Mesenchymal stem cell (in vitro differentiated cells and primary cell): ENCODE data around the gene GRHL1.

Experiments used
- DNase-seq: peaks from one replicate; pipeline ENCODE4 v3.0.0-alpha.2; 2013
- H2AFZ ChIP-seq: one replicate; pipeline ENCODE4 v1.6.1; 2013; ENCODE audit warnings: low read depth, mild to moderate bottlenecking, control low read depth, inconsistent platforms, low read length, moderate library complexity
- H2AK5ac ChIP-seq: 2 replicates; pipeline ENCODE4 v1.6.1; 2013; ENCODE audit warnings: low read length, moderate library complexity, mild to moderate bottlenecking, inconsistent platforms; ENCODE audit not compliant: severe bottlenecking
- H2BK120ac ChIP-seq: one replicate; pipeline ENCODE4 v1.6.1; 2013; ENCODE audit warnings: low read depth, mild to moderate bottlenecking, inconsistent platforms, low read length, moderate library complexity
- H2BK12ac ChIP-seq, 2 experiments: one replicate each; pipeline ENCODE4 v1.6.1; 2013; ENCODE audit warnings: inconsistent platforms in 2 of 2, low read length in 2 of 2, mild to moderate bottlenecking in 2 of 2, moderate library complexity in 2 of 2, control low read depth in 1 of 2
- H2BK15ac ChIP-seq: one replicate; pipeline ENCODE4 v1.6.1; 2013; ENCODE audit warnings: mild to moderate bottlenecking, low read depth, inconsistent platforms; ENCODE audit not compliant: poor library complexity, severe bottlenecking
- H2BK5ac ChIP-seq: 2 replicates; pipeline ENCODE4 v1.6.1; 2013; ENCODE audit warnings: low read depth, mild to moderate bottlenecking, low read length, control low read depth, inconsistent platforms; ENCODE audit not compliant: poor library complexity, severe bottlenecking
- H3K14ac ChIP-seq, 2 experiments: one replicate each; pipeline ENCODE4 v1.6.1; 2013; ENCODE audit warnings: inconsistent platforms in 2 of 2, low read length in 2 of 2, control low read depth in 1 of 2, mild to moderate bottlenecking in 1 of 2, moderate library complexity in 1 of 2
- H3K18ac ChIP-seq, 2 experiments: one replicate each; pipeline ENCODE4 v1.6.1; 2013; ENCODE audit warnings: inconsistent platforms in 2 of 2, low read length in 2 of 2, control low read depth in 1 of 2, low read depth in 1 of 2, mild to moderate bottlenecking in 1 of 2
- H3K23ac ChIP-seq, 2 experiments: one replicate each; pipeline ENCODE4 v1.6.1; 2013; ENCODE audit warnings: inconsistent platforms in 2 of 2, low read length in 2 of 2, mild to moderate bottlenecking in 2 of 2, moderate library complexity in 2 of 2, control low read depth in 1 of 2
- H3K27ac ChIP-seq: 2 replicates; pipeline ENCODE4 v1.5.1; 2013; ENCODE audit warnings: mild to moderate bottlenecking, moderate library complexity, low read length, control low read depth, inconsistent platforms; ENCODE audit not compliant: poor library complexity, severe bottlenecking
- H3K27me3 ChIP-seq, 2 experiments: 2 replicates each; pipeline versions ENCODE4 v1.6.1 to v1.7.0; 2013; ENCODE audit warnings: low read length in 2 of 2, mild to moderate bottlenecking in 2 of 2, moderate library complexity in 2 of 2, control low read depth in 1 of 2, inconsistent platforms in 1 of 2; ENCODE audit not compliant: control insufficient read depth in 1 of 2, insufficient read depth in 1 of 2
- H3K36me3 ChIP-seq, 2 experiments: 2 replicates each; pipeline versions ENCODE4 v1.6.1 to v1.7.0; 2013; ENCODE audit warnings: low read length in 2 of 2, control low read depth in 1 of 2, inconsistent platforms in 1 of 2, low read depth in 1 of 2, mild to moderate bottlenecking in 1 of 2; ENCODE audit not compliant: insufficient read depth in 2 of 2, control insufficient read depth in 1 of 2
- H3K4ac ChIP-seq, 2 experiments: one replicate each; pipeline ENCODE4 v1.6.1; 2013; ENCODE audit warnings: inconsistent platforms in 2 of 2, low read length in 2 of 2, mild to moderate bottlenecking in 2 of 2, moderate library complexity in 2 of 2, control low read depth in 1 of 2, low read depth in 1 of 2
- H3K4me1 ChIP-seq: 2 replicates; pipeline ENCODE4 v1.6.1; 2013; ENCODE audit warnings: low read depth, low read length, control low read depth; ENCODE audit not compliant: control insufficient read depth, insufficient read depth
- H3K4me2 ChIP-seq: 2 replicates; pipeline ENCODE4 v1.6.1; 2013; ENCODE audit warnings: low read length, mild to moderate bottlenecking, inconsistent platforms; ENCODE audit not compliant: poor library complexity, severe bottlenecking
- H3K4me3 ChIP-seq, 2 experiments: 2 replicates each; pipeline versions ENCODE4 v1.5.1 to v1.7.0; 2013; ENCODE audit warnings: low read length in 2 of 2, mild to moderate bottlenecking in 2 of 2, control low read depth in 1 of 2, low read depth in 1 of 2; ENCODE audit not compliant: insufficient read depth in 1 of 2
- H3K79me1 ChIP-seq: replicated peaks from 2 replicates; pipeline ENCODE4 v1.6.1; 2013; ENCODE audit warnings: mild to moderate bottlenecking, control low read depth, low read length, inconsistent platforms; ENCODE audit not compliant: poor library complexity, severe bottlenecking
- H3K9ac ChIP-seq: 2 replicates; pipeline ENCODE4 v1.7.0; 2013; ENCODE audit warnings: mild to moderate bottlenecking, low read length, moderate library complexity
- H3K9me3 ChIP-seq: 2 replicates; pipeline ENCODE4 v1.7.0; 2013; ENCODE audit warnings: mild to moderate bottlenecking, low read length; ENCODE audit not compliant: control insufficient read depth
- H4K8ac ChIP-seq: one replicate; pipeline ENCODE4 v1.6.1; 2013; ENCODE audit warnings: inconsistent platforms, mild to moderate bottlenecking, low read length, moderate library complexity
- H4K91ac ChIP-seq: one replicate; pipeline ENCODE4 v1.6.1; 2013; ENCODE audit warnings: mild to moderate bottlenecking, low read length, inconsistent platforms
- WGBS: methylation state at CpG from one replicate; pipeline ENCODE4 v1.1.7; 2013; ENCODE audit warnings: mixed read lengths; 5-methylcytosine and 5-hydroxymethylcytosine counted together

Gene GRHL1

GRCh38 chr2:10035053-10035422 is 83.5 kb downstream of the GRHL1 start:
- no peak for DNase-seq
- Histone ChIP-seq H3K27ac (no peak overlapping the region), H3K4ac (no peak overlapping the region), H3K4me3 (no peak overlapping the region), H4K91ac (no peak overlapping the region), H3K36me3 (no peaks in the 10 kb centered on the region), H3K23ac (no peak overlapping the region), H2AFZ (no peak overlapping the region), H3K14ac (no peak overlapping the region), H3K9ac (no peak overlapping the region), H2BK120ac (no peak overlapping the region), H3K18ac (no peak overlapping the region), H2BK12ac (no peak overlapping the region), H3K27me3 (no peaks in the 10 kb centered on the region), H3K79me1 (no peaks in the 10 kb centered on the region), H3K4me2 (no peak overlapping the region), H3K4me1 (peaks cover 13% of the 10 kb centered on the region), H2BK5ac (no peak overlapping the region), H4K8ac (no peak overlapping the region), H3K9me3 (no peaks in the 10 kb centered on the region), H2AK5ac (no peak overlapping the region), H2BK15ac (no peak overlapping the region)
- 85% methylated on average over 3 of the region's 3 CpGs for WGBS

GRCh38 chr2:10035633-10036032 is 84.1 kb downstream of the GRHL1 start:
- Histone ChIP-seq H4K91ac (no peak overlapping the region), H3K14ac (no peak overlapping the region), H3K4me3 (no peak overlapping the region), H4K8ac (peak overlapping the region; percentile 14), H2BK120ac (no peak overlapping the region), H3K9ac (no peak overlapping the region), H3K23ac (no peak overlapping the region), H3K9me3 (no peaks in the 10 kb centered on the region), H2AK5ac (no peak overlapping the region), H3K4me1 (peaks cover 11% of the 10 kb centered on the region), H3K4me2 (no peak overlapping the region), H3K18ac (peak overlapping the region in 1 of 2 experiments; percentile 50), H3K27me3 (no peaks in the 10 kb centered on the region), H3K79me1 (no peaks in the 10 kb centered on the region), H2BK15ac (no peak overlapping the region), H3K36me3 (no peaks in the 10 kb centered on the region), H2BK12ac (no peak overlapping the region), H3K27ac (no peak overlapping the region), H3K4ac (no peak overlapping the region), H2AFZ (no peak overlapping the region), H2BK5ac (no peak overlapping the region)
- WGBS, result 87% methylated on average over 5 of the region's 5 CpGs
- no peak for DNase-seq

GRCh38 chr2:10036095-10036884 is 84.8 kb downstream of the GRHL1 start:
- H3K4me1 ChIP-seq, result peaks cover 11% of the 10 kb centered on the region
- H4K8ac ChIP-seq, result peak overlapping the region; percentile 14
- no peaks in the 10 kb centered on the region for H3K27me3 ChIP-seq
- peak overlapping the region in 1 of 2 experiments; percentile 27 for H2BK12ac ChIP-seq
- peak overlapping the region in 1 of 2 experiments; percentile 69 for H3K14ac ChIP-seq
- WGBS, result 83% methylated on average over 14 of the region's 14 CpGs
- no peaks in the 10 kb centered on the region for H3K79me1 ChIP-seq
- no peak overlapping the region for H3K4me2 ChIP-seq
- H3K23ac ChIP-seq, result peak overlapping the region in 1 of 2 experiments; percentile 28
- no peak overlapping the region for H3K27ac ChIP-seq
- no peak overlapping the region for H2BK120ac ChIP-seq
- no peak overlapping the region for H4K91ac ChIP-seq
- peak overlapping the region in 1 of 2 experiments; percentile 40 for H3K4ac ChIP-seq
- peak overlapping the region; percentile 27 for H3K9ac ChIP-seq
- no peak overlapping the region for H3K4me3 ChIP-seq
- DNase-seq, result peak; percentile 59
- no peak overlapping the region for H2BK15ac ChIP-seq
- H2AFZ ChIP-seq, result no peak overlapping the region
- H3K18ac ChIP-seq, result peak overlapping the region; percentile 7 to 8
- H3K36me3 ChIP-seq, result no peaks in the 10 kb centered on the region
- no peaks in the 10 kb centered on the region for H3K9me3 ChIP-seq
- H2AK5ac ChIP-seq, result peak overlapping the region; percentile 27
- no peak overlapping the region for H2BK5ac ChIP-seq

GRCh38 chr2:10038123-10038522 is 86.6 kb downstream of the GRHL1 start:
- H3K27ac ChIP-seq, result no peak overlapping the region
- no peak overlapping the region for H2AFZ ChIP-seq
- H3K79me1 ChIP-seq, result no peaks in the 10 kb centered on the region
- peak overlapping the region; percentile 11 for H4K91ac ChIP-seq
- no peak for DNase-seq
- no peak overlapping the region for H3K9ac ChIP-seq
- H3K23ac ChIP-seq, result no peak overlapping the region
- 85% methylated on average over 10 of the region's 10 CpGs for WGBS
- H2BK15ac ChIP-seq, result no peak overlapping the region
- H3K14ac ChIP-seq, result no peak overlapping the region
- H3K4me1 ChIP-seq, result peaks cover 17% of the 10 kb centered on the region
- no peak overlapping the region for H2AK5ac ChIP-seq
- H3K36me3 ChIP-seq, result no peaks in the 10 kb centered on the region
- no peak overlapping the region for H3K4ac ChIP-seq
- no peak overlapping the region for H3K4me2 ChIP-seq
- no peak overlapping the region for H2BK5ac ChIP-seq
- H3K18ac ChIP-seq, result no peak overlapping the region
- no peaks in the 10 kb centered on the region for H3K27me3 ChIP-seq
- no peak overlapping the region for H4K8ac ChIP-seq
- no peak overlapping the region for H2BK120ac ChIP-seq
- no peak overlapping the region for H2BK12ac ChIP-seq
- no peak overlapping the region for H3K4me3 ChIP-seq
- H3K9me3 ChIP-seq, result no peaks in the 10 kb centered on the region
